Loucy (cell line): ENCODE measurements around the gene ABRAXAS1.

Source experiments
- CTCF ChIP-seq: fragments of 200-600 bp; sonication (generic); conservative IDR thresholded peaks from 2 replicates; pipeline ENCODE4 v1.5.1; 2014; ENCODE audit warnings: mild to moderate bottlenecking, antibody characterized with exemption, low read length
- EZH2phosphoT487 ChIP-seq: fragments of 200-600 bp; IDR thresholded peaks from 2 replicates; pipeline ENCODE4 v1.6.1; 2018; ENCODE audit warnings: antibody characterized with exemption, mild to moderate bottlenecking, moderate library complexity, borderline replicate concordance

GRCh38 chr4:83417566-83417965, 67.3 kb downstream of the ABRAXAS1 start:
- TF ChIP-seq CTCF (no peak), EZH2phosphoT487 (no peak)
